H9 (cell line): Measurements from ENCODE around the gene BHLHA9. TPM values are rescaled to one million over a fixed set of nuclear protein-coding genes. Genes with fewer than 3 reads are reported as not detected.

Experiments
- DNase-seq: peaks from one replicate; pipeline ENCODE4 v3.0.0-alpha.2; 2017
- H2AFZ ChIP-seq: one replicate; pipeline ENCODE4 v1.6.1; 2013; ENCODE audit warnings: mild to moderate bottlenecking, low read length, control low read depth, moderate library complexity
- H2AK5ac ChIP-seq: 2 replicates; pipeline ENCODE4 v1.6.1; 2013; ENCODE audit warnings: low read length, control low read depth, mixed read lengths; ENCODE audit not compliant: insufficient read length
- H2BK120ac ChIP-seq: one replicate; pipeline ENCODE4 v1.6.1; 2013; ENCODE audit warnings: low read depth, mild to moderate bottlenecking, low read length, control low read depth, inconsistent platforms; ENCODE audit not compliant: poor library complexity, severe bottlenecking
- H2BK12ac ChIP-seq: 2 replicates; pipeline ENCODE4 v1.6.1; 2013; ENCODE audit warnings: low read length, control low read depth, mixed read lengths, low read depth; ENCODE audit not compliant: insufficient read length
- H2BK15ac ChIP-seq: 2 replicates; pipeline ENCODE4 v1.6.1; 2013; ENCODE audit warnings: low read depth, low read length, control low read depth
- H2BK20ac ChIP-seq: one replicate; pipeline ENCODE4 v1.6.1; 2013; ENCODE audit warnings: low read depth, mild to moderate bottlenecking, low read length, control low read depth, inconsistent platforms; ENCODE audit not compliant: poor library complexity, severe bottlenecking
- H2BK5ac ChIP-seq: 2 replicates; pipeline ENCODE4 v1.6.1; 2013; ENCODE audit warnings: low read length, control low read depth, mixed read lengths; ENCODE audit not compliant: insufficient read length
- H3K14ac ChIP-seq: 2 replicates; pipeline ENCODE4 v1.6.1; 2013; ENCODE audit warnings: low read length, control low read depth; ENCODE audit not compliant: insufficient read depth
- H3K18ac ChIP-seq: 2 replicates; pipeline ENCODE4 v1.6.1; 2013; ENCODE audit warnings: low read depth, mild to moderate bottlenecking, mixed read lengths, low read length, control low read depth; ENCODE audit not compliant: insufficient read length
- H3K23ac ChIP-seq: 2 replicates; pipeline ENCODE4 v1.6.1; 2013; ENCODE audit warnings: low read length, control low read depth, mixed read lengths, low read depth; ENCODE audit not compliant: insufficient read length
- H3K23me2 ChIP-seq: 2 replicates; pipeline ENCODE4 v1.6.1; 2013; ENCODE audit warnings: low read depth, mild to moderate bottlenecking, mixed read lengths, low read length, control low read depth; ENCODE audit not compliant: insufficient read length, poor library complexity, severe bottlenecking
- H3K27ac ChIP-seq: 2 replicates; pipeline ENCODE4 v1.5.1; 2013; ENCODE audit warnings: low read length, control low read depth, mixed read lengths, low read depth; ENCODE audit not compliant: insufficient read length
- H3K27me3 ChIP-seq: 2 replicates; pipeline ENCODE4 v1.6.1; 2013; ENCODE audit warnings: low read length, control low read depth, inconsistent platforms; ENCODE audit not compliant: insufficient read depth
- H3K4ac ChIP-seq: 2 replicates; pipeline ENCODE4 v1.6.1; 2013; ENCODE audit warnings: low read depth, mild to moderate bottlenecking, control low read depth, inconsistent platforms, low read length, moderate library complexity
- H3K4me1 ChIP-seq: 2 replicates; pipeline ENCODE4 v1.6.1; 2013; ENCODE audit warnings: low read length, control low read depth, inconsistent platforms; ENCODE audit not compliant: insufficient read depth
- H3K4me2 ChIP-seq: 2 replicates; pipeline ENCODE4 v1.6.1; 2013; ENCODE audit warnings: low read length, control low read depth, mixed read lengths; ENCODE audit not compliant: insufficient read length, insufficient read depth
- H3K56ac ChIP-seq: 2 replicates; pipeline ENCODE4 v1.6.1; 2013; ENCODE audit warnings: low read depth, mild to moderate bottlenecking, mixed read lengths, low read length, control low read depth; ENCODE audit not compliant: insufficient read length
- H3K79me1 ChIP-seq: 2 replicates; pipeline ENCODE4 v1.6.1; 2013; ENCODE audit warnings: low read depth, mild to moderate bottlenecking, moderate library complexity, low read length, control low read depth, inconsistent platforms; ENCODE audit not compliant: insufficient read depth, poor library complexity, severe bottlenecking
- H3K79me2 ChIP-seq: 2 replicates; pipeline ENCODE4 v1.6.1; 2013; ENCODE audit warnings: low read length, control low read depth, inconsistent platforms; ENCODE audit not compliant: insufficient read depth
- H3K9ac ChIP-seq: 2 replicates; pipeline ENCODE4 v1.6.1; 2013; ENCODE audit warnings: low read length, control low read depth, mixed read lengths; ENCODE audit not compliant: insufficient read length; ENCODE audit errors: extremely low read depth
- H3K9me3 ChIP-seq: one replicate; pipeline ENCODE4 v1.6.1; 2013; ENCODE audit warnings: low read depth, low read length, inconsistent platforms; ENCODE audit not compliant: control insufficient read depth
- H3T11ph ChIP-seq: one replicate; pipeline ENCODE4 v1.6.1; 2013; ENCODE audit warnings: mild to moderate bottlenecking, low read length, control low read depth, inconsistent platforms
- H4K20me1 ChIP-seq: one replicate; pipeline ENCODE4 v1.6.1; 2013; ENCODE audit not compliant: control insufficient read depth, insufficient read length, insufficient read depth
- H4K5ac ChIP-seq: 2 replicates; pipeline ENCODE4 v1.6.1; 2013; ENCODE audit warnings: low read depth, mild to moderate bottlenecking, mixed read lengths, low read length, control low read depth; ENCODE audit not compliant: insufficient read length
- H4K8ac ChIP-seq: replicated peaks from 2 replicates; pipeline ENCODE4 v1.6.1; 2013; ENCODE audit warnings: low read length, control low read depth, mixed read lengths, low read depth; ENCODE audit not compliant: insufficient read length
- H4K91ac ChIP-seq: 2 replicates; pipeline ENCODE4 v1.6.1; 2013; ENCODE audit warnings: low read depth, mild to moderate bottlenecking, moderate library complexity, mixed read lengths, low read length, control low read depth; ENCODE audit not compliant: insufficient read length
- H3K27ac Mint-ChIP-seq, 3 experiments: 2 replicates in 2 of 3; 3 replicates in 1 of 3; pipeline ENCODE4 v1.8.0; 2020 to 2021; ENCODE audit warnings: mixed read lengths in 3 of 3, mild to moderate bottlenecking in 1 of 3, moderate library complexity in 1 of 3
- H3K27me3 Mint-ChIP-seq: 2 replicates; pipeline ENCODE4 v1.8.0; 2021; ENCODE audit warnings: low read depth, mild to moderate bottlenecking, moderate library complexity, mixed read lengths
- H3K36me3 Mint-ChIP-seq, 3 experiments: 2 replicates in 2 of 3; 3 replicates in 1 of 3; pipeline ENCODE4 v1.8.0; 2020 to 2021; ENCODE audit warnings: low read depth in 3 of 3, mixed read lengths in 3 of 3; ENCODE audit not compliant: insufficient read depth in 1 of 3
- H3K4me1 Mint-ChIP-seq, 2 experiments: 2 replicates each; pipeline ENCODE4 v1.8.0; 2020; ENCODE audit warnings: mixed read lengths in 2 of 2
- H3K4me3 Mint-ChIP-seq, 2 experiments: 2 replicates in 1 of 2; 3 replicates in 1 of 2; pipeline ENCODE4 v1.8.0; 2020 to 2021; ENCODE audit warnings: mild to moderate bottlenecking in 2 of 2, mixed read lengths in 2 of 2, moderate library complexity in 1 of 2
- H3K9me3 Mint-ChIP-seq, 2 experiments: 2 replicates in 1 of 2; 3 replicates in 1 of 2; pipeline ENCODE4 v1.8.0; 2020; ENCODE audit warnings: mild to moderate bottlenecking in 2 of 2, mixed read lengths in 2 of 2, moderate library complexity in 1 of 2
- WGBS: extraction: QIAGEN DNeasy Blood & Tissue Kit; methylation state at CpG from one replicate; pipeline ENCODE4 v1.1.7; 2013; ENCODE audit warnings: missing lambda C conversion rate, low lambda C conversion rate, mixed read lengths; ENCODE audit not compliant: insufficient read length; ENCODE audit errors: extremely low coverage; 5-methylcytosine and 5-hydroxymethylcytosine counted together
- total RNA-seq: library from RNA; stranded (reverse); gene quantifications from 2 replicates; pipeline ENCODE4 v1.2.1, GENCODE V29; 2021
- TF ChIP-seq, protein P1 (sequence below): fragments of 200-600 bp; sonication (generic); conservative IDR thresholded peaks from 3 replicates; pipeline ENCODE4 v1.8.0; 2021; ENCODE audit warnings: antibody characterized with exemption, mild to moderate bottlenecking

Gene BHLHA9
- total RNA-seq, 1 experiment from 2014 or later = not detected

DNA sequence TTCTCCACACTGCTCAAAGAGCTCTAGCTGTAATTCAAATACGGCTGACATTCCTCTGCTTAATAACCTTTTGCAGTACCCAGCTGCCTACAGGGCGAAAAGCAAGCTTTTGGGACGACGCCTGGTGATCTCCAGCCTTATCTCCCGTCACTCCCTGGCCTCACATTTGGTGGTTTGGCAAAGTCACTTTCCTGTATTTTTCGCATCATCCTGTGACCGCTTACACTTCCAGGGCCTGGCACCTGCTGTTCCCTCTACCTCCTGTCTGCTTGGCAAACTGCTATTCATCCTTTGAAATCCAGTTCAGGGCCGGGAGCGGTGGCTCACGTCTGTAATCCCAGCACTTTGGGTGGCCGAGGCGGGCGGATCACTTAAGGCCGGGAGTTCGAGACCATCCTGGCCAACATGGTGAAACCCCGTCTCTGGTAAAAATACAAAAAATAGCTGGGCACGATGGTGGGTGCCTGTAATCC lies 2.7 kb upstream of the BHLHA9 start:
- H3K4me3 Mint-ChIP-seq = peak overlapping the region; percentile 74 to 83
- peaks cover 6% of the 10 kb centered on the region in 2 experiments; a peak in 3 of 4 replicates for H3K4me1 Mint-ChIP-seq
- Histone ChIP-seq H2BK5ac (no peak overlapping the region), H4K5ac (no peak overlapping the region), H3K23ac (no peak overlapping the region), H3K9me3 (no peaks in the 10 kb centered on the region), H3K4me2 (peak overlapping the region; percentile 59), H3K4me1 (0 out of 2 replicates have a peak, but pooled peaks cover 3% of the 10 kb centered on the region), H3K4ac (no peak overlapping the region), H2BK120ac (no peak overlapping the region), H2BK20ac (no peak overlapping the region), H4K20me1 (no peaks in the 10 kb centered on the region), H3K27ac (no peak overlapping the region), H2BK12ac (no peak overlapping the region), H3K14ac (no peak overlapping the region), H2AFZ (no peak overlapping the region), H3K56ac (no peak overlapping the region), H4K8ac (no peak overlapping the region), H3K79me2 (no peaks in the 10 kb centered on the region), H3K23me2 (no peaks in the 10 kb centered on the region), H3K27me3 (no peaks in the 10 kb centered on the region), H2AK5ac (no peak overlapping the region), H2BK15ac (no peak overlapping the region), H3K18ac (no peak overlapping the region), H3K9ac (peak overlapping the region; percentile 17), H3T11ph (no peak overlapping the region), H3K79me1 (no peaks in the 10 kb centered on the region), H4K91ac (no peak overlapping the region)
- peaks cover 3% of the 10 kb centered on the region for H3K27me3 Mint-ChIP-seq
- no peaks in the 10 kb centered on the region for H3K36me3 Mint-ChIP-seq
- no peaks in the 10 kb centered on the region for H3K9me3 Mint-ChIP-seq
- peak; percentile 32 for DNase-seq
- no peak overlapping the region for H3K27ac Mint-ChIP-seq
- TF ChIP-seq, protein P1, sequence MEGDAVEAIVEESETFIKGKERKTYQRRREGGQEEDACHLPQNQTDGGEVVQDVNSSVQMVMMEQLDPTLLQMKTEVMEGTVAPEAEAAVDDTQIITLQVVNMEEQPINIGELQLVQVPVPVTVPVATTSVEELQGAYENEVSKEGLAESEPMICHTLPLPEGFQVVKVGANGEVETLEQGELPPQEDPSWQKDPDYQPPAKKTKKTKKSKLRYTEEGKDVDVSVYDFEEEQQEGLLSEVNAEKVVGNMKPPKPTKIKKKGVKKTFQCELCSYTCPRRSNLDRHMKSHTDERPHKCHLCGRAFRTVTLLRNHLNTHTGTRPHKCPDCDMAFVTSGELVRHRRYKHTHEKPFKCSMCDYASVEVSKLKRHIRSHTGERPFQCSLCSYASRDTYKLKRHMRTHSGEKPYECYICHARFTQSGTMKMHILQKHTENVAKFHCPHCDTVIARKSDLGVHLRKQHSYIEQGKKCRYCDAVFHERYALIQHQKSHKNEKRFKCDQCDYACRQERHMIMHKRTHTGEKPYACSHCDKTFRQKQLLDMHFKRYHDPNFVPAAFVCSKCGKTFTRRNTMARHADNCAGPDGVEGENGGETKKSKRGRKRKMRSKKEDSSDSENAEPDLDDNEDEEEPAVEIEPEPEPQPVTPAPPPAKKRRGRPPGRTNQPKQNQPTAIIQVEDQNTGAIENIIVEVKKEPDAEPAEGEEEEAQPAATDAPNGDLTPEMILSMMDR = no peak
- WGBS = no CpG with 5 or more reads among the region's 17 CpGs
